Measurements from ENCODE around the gene RASA3. TPM values are rescaled to one million over a fixed set of nuclear protein-coding genes. Genes with fewer than 3 reads are reported as not detected.

Gene RASA3
- total RNA-seq, 1 experiment from 2014 or later, result 22.3 TPM

- TF ChIP-seq, protein P1, sequence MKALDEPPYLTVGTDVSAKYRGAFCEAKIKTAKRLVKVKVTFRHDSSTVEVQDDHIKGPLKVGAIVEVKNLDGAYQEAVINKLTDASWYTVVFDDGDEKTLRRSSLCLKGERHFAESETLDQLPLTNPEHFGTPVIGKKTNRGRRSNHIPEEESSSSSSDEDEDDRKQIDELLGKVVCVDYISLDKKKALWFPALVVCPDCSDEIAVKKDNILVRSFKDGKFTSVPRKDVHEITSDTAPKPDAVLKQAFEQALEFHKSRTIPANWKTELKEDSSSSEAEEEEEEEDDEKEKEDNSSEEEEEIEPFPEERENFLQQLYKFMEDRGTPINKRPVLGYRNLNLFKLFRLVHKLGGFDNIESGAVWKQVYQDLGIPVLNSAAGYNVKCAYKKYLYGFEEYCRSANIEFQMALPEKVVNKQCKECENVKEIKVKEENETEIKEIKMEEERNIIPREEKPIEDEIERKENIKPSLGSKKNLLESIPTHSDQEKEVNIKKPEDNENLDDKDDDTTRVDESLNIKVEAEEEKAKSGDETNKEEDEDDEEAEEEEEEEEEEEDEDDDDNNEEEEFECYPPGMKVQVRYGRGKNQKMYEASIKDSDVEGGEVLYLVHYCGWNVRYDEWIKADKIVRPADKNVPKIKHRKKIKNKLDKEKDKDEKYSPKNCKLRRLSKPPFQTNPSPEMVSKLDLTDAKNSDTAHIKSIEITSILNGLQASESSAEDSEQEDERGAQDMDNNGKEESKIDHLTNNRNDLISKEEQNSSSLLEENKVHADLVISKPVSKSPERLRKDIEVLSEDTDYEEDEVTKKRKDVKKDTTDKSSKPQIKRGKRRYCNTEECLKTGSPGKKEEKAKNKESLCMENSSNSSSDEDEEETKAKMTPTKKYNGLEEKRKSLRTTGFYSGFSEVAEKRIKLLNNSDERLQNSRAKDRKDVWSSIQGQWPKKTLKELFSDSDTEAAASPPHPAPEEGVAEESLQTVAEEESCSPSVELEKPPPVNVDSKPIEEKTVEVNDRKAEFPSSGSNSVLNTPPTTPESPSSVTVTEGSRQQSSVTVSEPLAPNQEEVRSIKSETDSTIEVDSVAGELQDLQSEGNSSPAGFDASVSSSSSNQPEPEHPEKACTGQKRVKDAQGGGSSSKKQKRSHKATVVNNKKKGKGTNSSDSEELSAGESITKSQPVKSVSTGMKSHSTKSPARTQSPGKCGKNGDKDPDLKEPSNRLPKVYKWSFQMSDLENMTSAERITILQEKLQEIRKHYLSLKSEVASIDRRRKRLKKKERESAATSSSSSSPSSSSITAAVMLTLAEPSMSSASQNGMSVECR (CRISPR knock-in tag; IDR thresholded peaks at IDR 0.05; ENCODE audit: borderline replicate concordance), result no peak
- TF ChIP-seq, protein P2, sequence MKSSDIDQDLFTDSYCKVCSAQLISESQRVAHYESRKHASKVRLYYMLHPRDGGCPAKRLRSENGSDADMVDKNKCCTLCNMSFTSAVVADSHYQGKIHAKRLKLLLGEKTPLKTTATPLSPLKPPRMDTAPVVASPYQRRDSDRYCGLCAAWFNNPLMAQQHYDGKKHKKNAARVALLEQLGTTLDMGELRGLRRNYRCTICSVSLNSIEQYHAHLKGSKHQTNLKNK (CRISPR knock-in tag; IDR thresholded peaks at IDR 0.05), result no peak
- TF ChIP-seq, protein P3, sequence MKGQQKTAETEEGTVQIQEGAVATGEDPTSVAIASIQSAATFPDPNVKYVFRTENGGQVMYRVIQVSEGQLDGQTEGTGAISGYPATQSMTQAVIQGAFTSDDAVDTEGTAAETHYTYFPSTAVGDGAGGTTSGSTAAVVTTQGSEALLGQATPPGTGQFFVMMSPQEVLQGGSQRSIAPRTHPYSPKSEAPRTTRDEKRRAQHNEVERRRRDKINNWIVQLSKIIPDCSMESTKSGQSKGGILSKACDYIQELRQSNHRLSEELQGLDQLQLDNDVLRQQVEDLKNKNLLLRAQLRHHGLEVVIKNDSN (CRISPR knock-in tag; IDR thresholded peaks at IDR 0.05), result no peak
- TF ChIP-seq ELF4 (CRISPR knock-in tag; IDR thresholded peaks at IDR 0.05; ENCODE audit: low read depth) (no peak), STAT6 (CRISPR knock-in tag; conservative IDR thresholded peaks at IDR 0.05; ENCODE audit: low read depth) (no peak), SP1 (CRISPR knock-in tag; conservative IDR thresholded peaks at IDR 0.05) (no peak), MAX (CRISPR knock-in tag; IDR thresholded peaks at IDR 0.05) (no peak), MYBL2 (CRISPR knock-in tag; IDR thresholded peaks at IDR 0.05) (no peak), CREM (CRISPR knock-in tag; IDR thresholded peaks at IDR 0.05) (no peak), FOXP1 (CRISPR knock-in tag; IDR thresholded peaks at IDR 0.05; ENCODE audit: borderline replicate concordance) (no peak), GRHL2 (CRISPR knock-in tag; IDR thresholded peaks at IDR 0.05; ENCODE audit: insufficient replicate concordance, severe bottlenecking) (no peak)
- TF ChIP-seq, protein P4, sequence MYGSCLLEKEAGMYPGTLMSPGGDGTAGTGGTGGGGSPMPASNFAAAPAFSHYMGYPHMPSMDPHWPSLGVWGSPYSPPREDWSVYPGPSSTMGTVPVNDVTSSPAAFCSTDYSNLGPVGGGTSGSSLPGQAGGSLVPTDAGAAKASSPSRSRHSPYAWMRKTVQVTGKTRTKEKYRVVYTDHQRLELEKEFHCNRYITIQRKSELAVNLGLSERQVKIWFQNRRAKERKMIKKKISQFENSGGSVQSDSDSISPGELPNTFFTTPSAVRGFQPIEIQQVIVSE (CRISPR knock-in tag; IDR thresholded peaks at IDR 0.05; ENCODE audit: borderline replicate concordance), result no peak
- TF ChIP-seq, protein P5, sequence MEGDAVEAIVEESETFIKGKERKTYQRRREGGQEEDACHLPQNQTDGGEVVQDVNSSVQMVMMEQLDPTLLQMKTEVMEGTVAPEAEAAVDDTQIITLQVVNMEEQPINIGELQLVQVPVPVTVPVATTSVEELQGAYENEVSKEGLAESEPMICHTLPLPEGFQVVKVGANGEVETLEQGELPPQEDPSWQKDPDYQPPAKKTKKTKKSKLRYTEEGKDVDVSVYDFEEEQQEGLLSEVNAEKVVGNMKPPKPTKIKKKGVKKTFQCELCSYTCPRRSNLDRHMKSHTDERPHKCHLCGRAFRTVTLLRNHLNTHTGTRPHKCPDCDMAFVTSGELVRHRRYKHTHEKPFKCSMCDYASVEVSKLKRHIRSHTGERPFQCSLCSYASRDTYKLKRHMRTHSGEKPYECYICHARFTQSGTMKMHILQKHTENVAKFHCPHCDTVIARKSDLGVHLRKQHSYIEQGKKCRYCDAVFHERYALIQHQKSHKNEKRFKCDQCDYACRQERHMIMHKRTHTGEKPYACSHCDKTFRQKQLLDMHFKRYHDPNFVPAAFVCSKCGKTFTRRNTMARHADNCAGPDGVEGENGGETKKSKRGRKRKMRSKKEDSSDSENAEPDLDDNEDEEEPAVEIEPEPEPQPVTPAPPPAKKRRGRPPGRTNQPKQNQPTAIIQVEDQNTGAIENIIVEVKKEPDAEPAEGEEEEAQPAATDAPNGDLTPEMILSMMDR (IDR thresholded peaks at IDR 0.05), result no peak
Observed at GRCh38 chr13:114151565-114152284, 19.3 kb upstream of the RASA3 start (continued).

- DNase-seq (ENCODE audit: low spot score) (no peak), ATAC-seq (no peak)
- Mint-ChIP-seq H3K27ac (0 out of 2 replicates have a peak overlapping the region, but pooled peaks have one; percentile 36), H3K4me3 (no peak overlapping the region), H3K4me1 (no peaks in the 10 kb centered on the region), H3K36me3 (no peaks in the 10 kb centered on the region), H3K27me3 (ENCODE audit: low read depth) (no peaks in the 10 kb centered on the region; the same call in 1 of the 2 replicates), H3K9me3 (peaks cover 8% of the 10 kb centered on the region)
- POLR2A ChIA-PET, result no interaction called here
- CTCF ChIA-PET, result no interaction called here
- TF ChIP-seq TEAD1 (CRISPR knock-in tag; IDR thresholded peaks at IDR 0.05), result no peak
- no peak for TF ChIP-seq TEAD4 (CRISPR knock-in tag; IDR thresholded peaks at IDR 0.05)
- TF ChIP-seq ZBTB21 (CRISPR knock-in tag; IDR thresholded peaks at IDR 0.05; ENCODE audit: borderline replicate concordance), result no peak
- no peak for TF ChIP-seq MAX (CRISPR knock-in tag; IDR thresholded peaks at IDR 0.05)
- TF ChIP-seq ZNF423 (CRISPR knock-in tag; IDR thresholded peaks at IDR 0.05), result no peak
- no peak for TF ChIP-seq ZNF396 (CRISPR knock-in tag; IDR thresholded peaks at IDR 0.05; ENCODE audit: borderline replicate concordance)
- TF ChIP-seq, protein P6, sequence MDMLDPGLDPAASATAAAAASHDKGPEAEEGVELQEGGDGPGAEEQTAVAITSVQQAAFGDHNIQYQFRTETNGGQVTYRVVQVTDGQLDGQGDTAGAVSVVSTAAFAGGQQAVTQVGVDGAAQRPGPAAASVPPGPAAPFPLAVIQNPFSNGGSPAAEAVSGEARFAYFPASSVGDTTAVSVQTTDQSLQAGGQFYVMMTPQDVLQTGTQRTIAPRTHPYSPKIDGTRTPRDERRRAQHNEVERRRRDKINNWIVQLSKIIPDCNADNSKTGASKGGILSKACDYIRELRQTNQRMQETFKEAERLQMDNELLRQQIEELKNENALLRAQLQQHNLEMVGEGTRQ (CRISPR knock-in tag; IDR thresholded peaks at IDR 0.05), result no peak
Observed at GRCh38 chr13:114151031-114151430, 18.6 kb upstream of the RASA3 start.
